GM23338 (cell line): ENCODE results near the gene CNTNAP5. TPM values are rescaled to one million over a fixed set of nuclear protein-coding genes. Genes with fewer than 3 reads are reported as not detected.

Source experiments
- ATAC-seq: fragments of 200-7000 bp; cut with Tn5 transposase; 3 replicates; pipeline ENCODE4 v1.9.1; 2020
- DNase-seq: peaks from one replicate; pipeline ENCODE4 v3.0.0-alpha.2; 2015; ENCODE audit warnings: low spot score
- H2AFZ ChIP-seq: fragments of 200-600 bp; sonication (generic); 2 replicates; pipeline ENCODE4 v1.8.0; 2016; ENCODE audit warnings: antibody characterized with exemption, mild to moderate bottlenecking, moderate library complexity
- H3F3A ChIP-seq: fragments of 200-600 bp; sonication (generic); replicated peaks from 2 replicates; pipeline ENCODE4 v1.8.0; 2017; ENCODE audit warnings: antibody characterized with exemption, mixed run types, low read depth
- H3K27ac ChIP-seq: fragments of 200-600 bp; sonication (generic); 2 replicates; pipeline ENCODE4 v1.6.1; 2016; ENCODE audit warnings: low read depth
- H3K27me3 ChIP-seq: fragments of 200-600 bp; sonication (generic); 2 replicates; pipeline ENCODE4 v1.8.0; 2016; ENCODE audit warnings: mild to moderate bottlenecking, mixed run types, moderate library complexity; ENCODE audit not compliant: insufficient read depth
- H3K36me3 ChIP-seq: fragments of 200-600 bp; sonication (generic); 2 replicates; pipeline ENCODE4 v1.8.0; 2016; ENCODE audit warnings: mild to moderate bottlenecking; ENCODE audit not compliant: insufficient read depth
- H3K4me1 ChIP-seq: fragments of 200-600 bp; sonication (generic); 2 replicates; pipeline ENCODE4 v1.8.0; 2016; ENCODE audit warnings: mild to moderate bottlenecking, moderate library complexity; ENCODE audit not compliant: insufficient read depth
- H3K4me2 ChIP-seq: fragments of 200-600 bp; sonication (generic); 2 replicates; pipeline ENCODE4 v1.7.1; 2017; ENCODE audit warnings: mixed run types
- H3K4me3 ChIP-seq: fragments of 200-600 bp; sonication (generic); 2 replicates; pipeline ENCODE4 v1.6.1; 2016; ENCODE audit warnings: mixed run types
- H3K79me2 ChIP-seq: fragments of 200-600 bp; sonication (generic); replicated peaks from 2 replicates; pipeline ENCODE4 v1.8.0; 2017; ENCODE audit warnings: mild to moderate bottlenecking; ENCODE audit not compliant: insufficient read depth
- H3K9me2 ChIP-seq: fragments of 200-600 bp; sonication (generic); 2 replicates; pipeline ENCODE4 v1.8.0; 2017; ENCODE audit not compliant: insufficient read depth
- H4K20me1 ChIP-seq: fragments of 200-600 bp; sonication (generic); replicated peaks from 2 replicates; pipeline ENCODE4 v1.8.0; 2017; ENCODE audit warnings: mild to moderate bottlenecking; ENCODE audit not compliant: insufficient read depth
- H3K27ac Mint-ChIP-seq: 2 replicates; pipeline ENCODE4 v1.8.0; 2020; ENCODE audit warnings: inconsistent platforms, mild to moderate bottlenecking, moderate library complexity, mixed read lengths
- H3K27me3 Mint-ChIP-seq: 3 replicates; pipeline ENCODE4 v1.8.0; 2022; ENCODE audit warnings: low read depth, mild to moderate bottlenecking, moderate library complexity, mixed read lengths, inconsistent platforms; ENCODE audit not compliant: insufficient read depth, poor library complexity
- H3K36me3 Mint-ChIP-seq: 3 replicates; pipeline ENCODE4 v1.8.0; 2021; ENCODE audit warnings: low read depth, mild to moderate bottlenecking, inconsistent platforms, moderate library complexity, mixed read lengths
- H3K4me1 Mint-ChIP-seq: 3 replicates; pipeline ENCODE4 v1.8.0; 2020; ENCODE audit warnings: mild to moderate bottlenecking, inconsistent platforms, mixed read lengths
- H3K4me3 Mint-ChIP-seq: 3 replicates; pipeline ENCODE4 v1.8.0; 2021; ENCODE audit warnings: moderate library complexity, mild to moderate bottlenecking, inconsistent platforms, mixed read lengths
- H3K9me3 Mint-ChIP-seq: 3 replicates; pipeline ENCODE4 v1.8.0; 2020; ENCODE audit warnings: moderate library complexity, mild to moderate bottlenecking, inconsistent platforms, mixed read lengths
- EZH2 ChIP-seq: fragments of 200-600 bp; sonication (generic); IDR thresholded peaks from one replicate; pipeline ENCODE4 v1.8.0; 2017; ENCODE audit warnings: antibody characterized with exemption, mild to moderate bottlenecking, low read depth; ENCODE audit not compliant: unreplicated experiment
- EZH2phosphoT487 ChIP-seq: fragments of 200-600 bp; sonication (generic); IDR thresholded peaks from one replicate; pipeline ENCODE4 v1.8.1; 2018; ENCODE audit warnings: antibody characterized with exemption; ENCODE audit not compliant: unreplicated experiment
- JUNB ChIP-seq: IDR thresholded peaks from one replicate; pipeline ENCODE4 v1.6.1; 2016; ENCODE audit warnings: antibody characterized with exemption; ENCODE audit not compliant: unreplicated experiment
- NANOG ChIP-seq: IDR thresholded peaks from 2 replicates; pipeline ENCODE4 v1.6.1; 2016; ENCODE audit warnings: antibody characterized with exemption, borderline replicate concordance
- POLR2AphosphoS5 ChIP-seq: IDR thresholded peaks from 2 replicates; pipeline ENCODE4 v1.6.1; 2016; ENCODE audit warnings: antibody characterized with exemption, low read depth
- ZNF114 ChIP-seq: fragments of 250-450 bp; sonication (Bioruptor Pico); IDR thresholded peaks from 2 replicates; pipeline ENCODE4 v1.5.0; 2020; ENCODE audit warnings: mild to moderate bottlenecking, moderate library complexity
- ZNF331 ChIP-seq: fragments of 250-450 bp; sonication (Bioruptor Pico); IDR thresholded peaks from 2 replicates; pipeline ENCODE4 v1.5.0; 2020; ENCODE audit warnings: low read depth, mild to moderate bottlenecking, moderate library complexity
- polyA plus RNA-seq: library from polyadenylated mRNA; unstranded; fragments of >200 nt; fragmentation: Nextera tagmentation; extraction: Ambion mirVana; gene quantifications from 2 replicates; pipeline ENCODE4 v1.2.1, GENCODE V29; 2016
- total RNA-seq: library from RNA; depleted of rRNA; stranded (reverse); fragments of >200 nt; shearing (Covaris generic); gene quantifications from 2 replicates; pipeline ENCODE4 v1.2.3, GENCODE V29; 2014
- TF ChIP-seq, protein P1 (sequence below): IDR thresholded peaks from 2 replicates; pipeline ENCODE4 v1.6.1; 2016; ENCODE audit warnings: antibody characterized with exemption
- TF ChIP-seq, protein P2 (sequence below), 2 experiments: fragments of 200-600 bp in 1 of 2; sonication (generic) in 1 of 2; conservative IDR thresholded peaks; 2 replicates each; pipeline versions ENCODE4 v1.5.1 to v1.6.1; 2016 to 2017; ENCODE audit warnings: antibody characterized with exemption in 2 of 2, low read depth in 2 of 2, mild to moderate bottlenecking in 2 of 2, moderate library complexity in 1 of 2
- TF ChIP-seq, protein P3 (sequence below): fragments of 250-450 bp; sonication (Bioruptor Pico); IDR thresholded peaks from 2 replicates; pipeline ENCODE4 v1.5.0; 2020; ENCODE audit warnings: mild to moderate bottlenecking, moderate library complexity

CNTNAP5 gene
- total and polyA plus RNA-seq, 2 experiments from 2014 or later: 0.49 to 0.50 TPM

DNA sequence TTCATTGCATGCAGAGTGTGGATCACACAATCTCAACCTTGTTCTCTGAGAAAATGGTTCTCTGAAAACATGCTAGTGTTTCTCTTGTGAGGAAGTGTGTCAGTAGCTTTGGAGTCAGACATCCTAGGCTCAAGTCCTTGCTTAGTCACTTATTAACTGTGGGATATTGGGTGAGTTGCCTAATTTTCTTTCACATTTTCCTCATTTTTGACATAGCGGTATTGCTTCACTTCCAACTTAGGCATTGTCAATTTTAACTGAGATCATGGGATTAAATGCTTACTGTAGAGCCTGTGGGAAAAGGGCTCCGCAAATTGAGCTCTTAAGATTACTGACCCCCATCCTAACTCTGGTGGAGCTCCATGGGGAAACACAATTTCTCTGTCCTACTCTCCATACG is 622.2 kb downstream of the CNTNAP5 start:
- no peaks in the 10 kb centered on the region for H3K27me3 Mint-ChIP-seq
- no peaks in the 10 kb centered on the region; the same call in 2 of the 3 replicates for H3K9me3 Mint-ChIP-seq
- Histone ChIP-seq H3K4me1 (no peaks in the 10 kb centered on the region), H4K20me1 (no peaks in the 10 kb centered on the region), H2AFZ (no peak overlapping the region), H3K27me3 (no peaks in the 10 kb centered on the region), H3K36me3 (no peaks in the 10 kb centered on the region), H3K4me3 (no peak overlapping the region), H3K4me2 (no peak overlapping the region), H3K27ac (no peak overlapping the region), H3K79me2 (no peaks in the 10 kb centered on the region), H3F3A (no peaks in the 10 kb centered on the region), H3K9me2 (no peaks in the 10 kb centered on the region; the same call in none of the 2 replicates)
- no peak for DNase-seq
- TF ChIP-seq JUNB (no peak), POLR2AphosphoS5 (no peak), EZH2 (no peak), NANOG (no peak), ZNF331 (CRISPR knock-in tag) (no peak), ZNF114 (CRISPR knock-in tag) (no peak), EZH2phosphoT487 (no peak)
- TF ChIP-seq, protein P1, sequence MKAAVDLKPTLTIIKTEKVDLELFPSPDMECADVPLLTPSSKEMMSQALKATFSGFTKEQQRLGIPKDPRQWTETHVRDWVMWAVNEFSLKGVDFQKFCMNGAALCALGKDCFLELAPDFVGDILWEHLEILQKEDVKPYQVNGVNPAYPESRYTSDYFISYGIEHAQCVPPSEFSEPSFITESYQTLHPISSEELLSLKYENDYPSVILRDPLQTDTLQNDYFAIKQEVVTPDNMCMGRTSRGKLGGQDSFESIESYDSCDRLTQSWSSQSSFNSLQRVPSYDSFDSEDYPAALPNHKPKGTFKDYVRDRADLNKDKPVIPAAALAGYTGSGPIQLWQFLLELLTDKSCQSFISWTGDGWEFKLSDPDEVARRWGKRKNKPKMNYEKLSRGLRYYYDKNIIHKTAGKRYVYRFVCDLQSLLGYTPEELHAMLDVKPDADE: no peak
- TF ChIP-seq, protein P2, sequence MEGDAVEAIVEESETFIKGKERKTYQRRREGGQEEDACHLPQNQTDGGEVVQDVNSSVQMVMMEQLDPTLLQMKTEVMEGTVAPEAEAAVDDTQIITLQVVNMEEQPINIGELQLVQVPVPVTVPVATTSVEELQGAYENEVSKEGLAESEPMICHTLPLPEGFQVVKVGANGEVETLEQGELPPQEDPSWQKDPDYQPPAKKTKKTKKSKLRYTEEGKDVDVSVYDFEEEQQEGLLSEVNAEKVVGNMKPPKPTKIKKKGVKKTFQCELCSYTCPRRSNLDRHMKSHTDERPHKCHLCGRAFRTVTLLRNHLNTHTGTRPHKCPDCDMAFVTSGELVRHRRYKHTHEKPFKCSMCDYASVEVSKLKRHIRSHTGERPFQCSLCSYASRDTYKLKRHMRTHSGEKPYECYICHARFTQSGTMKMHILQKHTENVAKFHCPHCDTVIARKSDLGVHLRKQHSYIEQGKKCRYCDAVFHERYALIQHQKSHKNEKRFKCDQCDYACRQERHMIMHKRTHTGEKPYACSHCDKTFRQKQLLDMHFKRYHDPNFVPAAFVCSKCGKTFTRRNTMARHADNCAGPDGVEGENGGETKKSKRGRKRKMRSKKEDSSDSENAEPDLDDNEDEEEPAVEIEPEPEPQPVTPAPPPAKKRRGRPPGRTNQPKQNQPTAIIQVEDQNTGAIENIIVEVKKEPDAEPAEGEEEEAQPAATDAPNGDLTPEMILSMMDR (conservative IDR thresholded peaks at IDR 0.05; ENCODE audit: low read depth in 2 of 2): no peak
- TF ChIP-seq, protein P3, sequence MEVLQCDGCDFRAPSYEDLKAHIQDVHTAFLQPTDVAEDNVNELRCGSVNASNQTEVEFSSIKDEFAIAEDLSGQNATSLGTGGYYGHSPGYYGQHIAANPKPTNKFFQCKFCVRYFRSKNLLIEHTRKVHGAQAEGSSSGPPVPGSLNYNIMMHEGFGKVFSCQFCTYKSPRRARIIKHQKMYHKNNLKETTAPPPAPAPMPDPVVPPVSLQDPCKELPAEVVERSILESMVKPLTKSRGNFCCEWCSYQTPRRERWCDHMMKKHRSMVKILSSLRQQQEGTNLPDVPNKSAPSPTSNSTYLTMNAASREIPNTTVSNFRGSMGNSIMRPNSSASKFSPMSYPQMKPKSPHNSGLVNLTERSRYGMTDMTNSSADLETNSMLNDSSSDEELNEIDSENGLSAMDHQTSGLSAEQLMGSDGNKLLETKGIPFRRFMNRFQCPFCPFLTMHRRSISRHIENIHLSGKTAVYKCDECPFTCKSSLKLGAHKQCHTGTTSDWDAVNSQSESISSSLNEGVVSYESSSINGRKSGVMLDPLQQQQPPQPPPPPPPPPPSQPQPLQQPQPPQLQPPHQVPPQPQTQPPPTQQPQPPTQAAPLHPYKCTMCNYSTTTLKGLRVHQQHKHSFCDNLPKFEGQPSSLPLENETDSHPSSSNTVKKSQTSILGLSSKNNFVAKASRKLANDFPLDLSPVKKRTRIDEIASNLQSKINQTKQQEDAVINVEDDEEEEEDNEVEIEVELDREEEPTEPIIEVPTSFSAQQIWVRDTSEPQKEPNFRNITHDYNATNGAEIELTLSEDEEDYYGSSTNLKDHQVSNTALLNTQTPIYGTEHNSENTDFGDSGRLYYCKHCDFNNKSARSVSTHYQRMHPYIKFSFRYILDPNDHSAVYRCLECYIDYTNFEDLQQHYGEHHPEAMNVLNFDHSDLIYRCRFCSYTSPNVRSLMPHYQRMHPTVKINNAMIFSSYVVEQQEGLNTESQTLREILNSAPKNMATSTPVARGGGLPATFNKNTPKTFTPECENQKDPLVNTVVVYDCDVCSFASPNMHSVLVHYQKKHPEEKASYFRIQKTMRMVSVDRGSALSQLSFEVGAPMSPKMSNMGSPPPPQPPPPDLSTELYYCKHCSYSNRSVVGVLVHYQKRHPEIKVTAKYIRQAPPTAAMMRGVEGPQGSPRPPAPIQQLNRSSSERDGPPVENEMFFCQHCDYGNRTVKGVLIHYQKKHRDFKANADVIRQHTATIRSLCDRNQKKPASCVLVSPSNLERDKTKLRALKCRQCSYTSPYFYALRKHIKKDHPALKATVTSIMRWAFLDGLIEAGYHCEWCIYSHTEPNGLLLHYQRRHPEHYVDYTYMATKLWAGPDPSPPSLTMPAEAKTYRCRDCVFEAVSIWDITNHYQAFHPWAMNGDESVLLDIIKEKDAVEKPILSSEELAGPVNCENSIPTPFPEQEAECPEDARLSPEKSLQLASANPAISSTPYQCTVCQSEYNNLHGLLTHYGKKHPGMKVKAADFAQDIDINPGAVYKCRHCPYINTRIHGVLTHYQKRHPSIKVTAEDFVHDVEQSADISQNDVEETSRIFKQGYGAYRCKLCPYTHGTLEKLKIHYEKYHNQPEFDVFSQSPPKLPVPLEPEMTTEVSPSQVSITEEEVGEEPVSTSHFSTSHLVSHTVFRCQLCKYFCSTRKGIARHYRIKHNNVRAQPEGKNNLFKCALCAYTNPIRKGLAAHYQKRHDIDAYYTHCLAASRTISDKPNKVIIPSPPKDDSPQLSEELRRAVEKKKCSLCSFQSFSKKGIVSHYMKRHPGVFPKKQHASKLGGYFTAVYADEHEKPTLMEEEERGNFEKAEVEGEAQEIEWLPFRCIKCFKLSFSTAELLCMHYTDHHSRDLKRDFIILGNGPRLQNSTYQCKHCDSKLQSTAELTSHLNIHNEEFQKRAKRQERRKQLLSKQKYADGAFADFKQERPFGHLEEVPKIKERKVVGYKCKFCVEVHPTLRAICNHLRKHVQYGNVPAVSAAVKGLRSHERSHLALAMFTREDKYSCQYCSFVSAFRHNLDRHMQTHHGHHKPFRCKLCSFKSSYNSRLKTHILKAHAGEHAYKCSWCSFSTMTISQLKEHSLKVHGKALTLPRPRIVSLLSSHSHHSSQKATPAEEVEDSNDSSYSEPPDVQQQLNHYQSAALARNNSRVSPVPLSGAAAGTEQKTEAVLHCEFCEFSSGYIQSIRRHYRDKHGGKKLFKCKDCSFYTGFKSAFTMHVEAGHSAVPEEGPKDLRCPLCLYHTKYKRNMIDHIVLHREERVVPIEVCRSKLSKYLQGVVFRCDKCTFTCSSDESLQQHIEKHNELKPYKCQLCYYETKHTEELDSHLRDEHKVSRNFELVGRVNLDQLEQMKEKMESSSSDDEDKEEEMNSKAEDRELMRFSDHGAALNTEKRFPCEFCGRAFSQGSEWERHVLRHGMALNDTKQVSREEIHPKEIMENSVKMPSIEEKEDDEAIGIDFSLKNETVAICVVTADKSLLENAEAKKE (CRISPR knock-in tag): no peak
- no peaks in the 10 kb centered on the region for H3K36me3 Mint-ChIP-seq
- peaks cover 3% of the 10 kb centered on the region; the same call in 2 of the 3 replicates for H3K4me1 Mint-ChIP-seq
- H3K4me3 Mint-ChIP-seq: no peak overlapping the region
- H3K27ac Mint-ChIP-seq: no peak overlapping the region
- ATAC-seq: no peak
